HUES6 (cell line): ENCODE results near the gene ST8SIA6.

Source experiments
- H3K27ac ChIP-seq: 2 replicates; pipeline ENCODE4 v1.7.0; 2013; ENCODE audit warnings: low read depth, mild to moderate bottlenecking, low read length, inconsistent platforms
- H3K27me3 ChIP-seq: 2 replicates; pipeline ENCODE4 v1.6.1; 2013; ENCODE audit warnings: low read length; ENCODE audit not compliant: control insufficient read depth, insufficient read depth
- H3K36me3 ChIP-seq: 2 replicates; pipeline ENCODE4 v1.6.1; 2013; ENCODE audit warnings: low read length; ENCODE audit not compliant: control insufficient read depth, insufficient read depth
- H3K4me1 ChIP-seq: 2 replicates; pipeline ENCODE4 v1.6.1; 2013; ENCODE audit warnings: low read length; ENCODE audit not compliant: control insufficient read depth, insufficient read depth
- H3K4me3 ChIP-seq: 2 replicates; pipeline ENCODE4 v1.5.1; 2013; ENCODE audit warnings: low read depth, low read length
- H3K9ac ChIP-seq: one replicate; pipeline ENCODE4 v1.6.1; 2013; ENCODE audit warnings: mild to moderate bottlenecking, low read length
- H3K9me3 ChIP-seq: 2 replicates; pipeline ENCODE4 v1.6.1; 2013; ENCODE audit warnings: low read depth, low read length; ENCODE audit not compliant: control insufficient read depth, insufficient read depth

ST8SIA6 gene

GRCh38 chr10:17289763-17290162, 164.6 kb downstream of the ST8SIA6 start:
- no peaks in the 10 kb centered on the region for H3K9me3 ChIP-seq
- no peak overlapping the region for H3K4me3 ChIP-seq
- H3K4me1 ChIP-seq: peaks cover 7% of the 10 kb centered on the region; the same call in 1 of the 2 replicates
- H3K36me3 ChIP-seq: no peaks in the 10 kb centered on the region
- H3K27ac ChIP-seq: no peak overlapping the region
- H3K27me3 ChIP-seq: no peaks in the 10 kb centered on the region
- no peak overlapping the region for H3K9ac ChIP-seq

DNA sequence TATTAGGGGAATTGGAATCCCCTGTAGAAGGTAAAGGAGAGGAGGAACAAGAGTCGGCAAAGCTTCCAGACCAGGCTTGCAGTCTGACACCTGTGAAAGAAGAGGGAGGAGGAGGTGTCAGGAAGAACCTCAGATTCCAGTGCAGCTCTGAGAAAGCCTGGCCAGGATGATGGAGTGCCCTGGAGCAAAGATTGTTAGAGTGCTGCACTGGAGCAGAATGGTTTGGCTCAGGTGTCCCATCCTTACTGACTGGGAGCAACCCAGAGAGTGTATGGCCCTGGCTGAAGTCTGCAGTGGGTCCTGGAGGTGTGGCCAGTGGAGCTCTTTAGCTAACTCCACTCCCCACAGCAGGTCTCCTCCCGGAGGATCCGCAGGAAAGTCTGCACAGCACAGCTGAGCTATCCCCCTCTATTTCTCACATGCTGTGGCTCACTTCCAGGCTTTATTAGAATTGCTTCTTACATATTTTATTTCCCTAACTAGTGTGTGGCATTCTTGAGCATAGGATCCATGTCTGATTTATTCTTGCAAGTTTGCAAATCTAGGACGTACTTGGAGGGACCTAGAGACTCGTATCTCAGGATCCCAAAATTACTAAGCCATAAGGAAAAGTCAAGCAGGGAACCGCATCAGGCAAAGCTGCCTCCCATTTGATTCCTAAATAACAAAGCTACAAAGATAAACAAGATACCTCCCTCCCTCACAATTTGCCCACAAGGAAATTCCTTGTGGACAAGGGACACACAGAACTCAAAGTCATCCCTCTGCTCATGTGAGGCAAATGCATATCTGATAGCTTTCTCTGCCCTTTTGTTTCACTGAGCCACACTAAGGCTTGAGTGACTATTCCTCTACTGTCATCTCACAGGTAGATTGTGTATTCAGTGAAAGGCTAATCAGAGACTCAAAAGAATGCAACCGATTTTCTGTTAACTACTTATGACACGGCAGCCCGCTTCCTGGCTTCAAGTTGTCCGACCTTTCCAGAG, 167.5 kb downstream of the ST8SIA6 start:
- no peak overlapping the region for H3K9ac ChIP-seq
- H3K36me3 ChIP-seq: no peaks in the 10 kb centered on the region
- H3K4me1 ChIP-seq: peaks cover 7% of the 10 kb centered on the region; the same call in 1 of the 2 replicates
- H3K9me3 ChIP-seq: peaks cover 18% of the 10 kb centered on the region
- H3K27me3 ChIP-seq: no peaks in the 10 kb centered on the region
- no peak overlapping the region for H3K4me3 ChIP-seq
- H3K27ac ChIP-seq: no peak overlapping the region

DNA sequence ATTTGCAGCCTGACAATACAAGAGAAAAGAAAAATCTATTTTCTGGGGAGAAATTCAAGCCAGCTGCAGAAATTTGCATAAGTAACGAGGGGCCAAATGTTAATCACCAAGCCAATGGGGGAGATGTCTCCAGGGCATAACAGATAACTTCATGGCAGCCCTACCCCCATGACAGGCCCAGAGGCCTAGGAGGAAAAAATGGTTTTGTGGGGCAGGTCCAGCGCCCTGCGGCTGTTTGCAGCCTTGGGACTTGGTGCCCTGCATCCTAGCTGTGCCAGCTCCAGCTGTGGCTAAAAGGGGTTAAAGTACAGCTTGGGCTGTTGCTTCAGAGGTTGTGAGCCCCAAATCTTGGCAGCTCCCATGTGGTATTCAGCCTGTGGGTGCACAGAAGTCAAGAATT, 172.1 kb downstream of the ST8SIA6 start:
- peaks cover 7% of the 10 kb centered on the region; the same call in 1 of the 2 replicates for H3K4me1 ChIP-seq
- H3K27me3 ChIP-seq: no peaks in the 10 kb centered on the region
- H3K36me3 ChIP-seq: no peaks in the 10 kb centered on the region
- no peak overlapping the region for H3K27ac ChIP-seq
- H3K4me3 ChIP-seq: no peak overlapping the region
- peaks cover 36% of the 10 kb centered on the region for H3K9me3 ChIP-seq
- H3K9ac ChIP-seq: no peak overlapping the region

DNA sequence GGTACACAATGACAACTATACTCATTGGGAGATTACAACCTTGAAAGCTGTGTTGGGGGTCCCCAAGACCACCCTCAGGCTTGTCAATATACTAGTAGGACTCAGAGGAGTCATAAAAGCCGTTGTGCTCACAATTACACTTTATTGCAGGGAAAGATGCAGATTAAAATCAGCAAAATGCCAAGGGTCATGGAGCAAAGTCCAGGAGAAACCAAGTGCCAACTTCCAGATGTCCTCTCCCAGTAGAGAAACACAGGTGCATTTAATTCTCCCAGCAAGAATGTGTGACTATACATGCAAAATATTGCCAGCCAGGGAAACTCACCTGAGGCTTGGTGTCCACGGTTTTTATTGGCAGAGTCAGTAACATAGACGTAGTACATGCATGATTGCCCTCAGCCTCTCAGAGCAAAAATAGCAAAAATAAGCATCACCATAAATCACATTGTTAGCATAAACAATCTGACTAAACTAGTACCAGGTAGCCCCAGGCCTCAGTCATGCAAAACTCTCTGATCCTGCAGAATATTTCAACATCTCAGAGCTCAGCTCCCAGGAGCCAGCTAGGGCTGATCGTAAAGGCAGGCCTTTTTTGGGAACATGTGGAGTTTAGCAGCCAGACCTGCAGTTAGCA, 175.7 kb downstream of the ST8SIA6 start:
- peaks cover 55% of the 10 kb centered on the region for H3K9me3 ChIP-seq

GRCh38 chr10:17276756-17277424, 177.5 kb downstream of the ST8SIA6 start:
- no peak overlapping the region for H3K4me3 ChIP-seq
- no peak overlapping the region for H3K9ac ChIP-seq
- peaks cover 37% of the 10 kb centered on the region for H3K9me3 ChIP-seq
- H3K27ac ChIP-seq: no peak overlapping the region
- no peaks in the 10 kb centered on the region for H3K36me3 ChIP-seq
- no peaks in the 10 kb centered on the region for H3K27me3 ChIP-seq
- no peaks in the 10 kb centered on the region for H3K4me1 ChIP-seq

More for the DNA sequence above, 175.7 kb downstream of the ST8SIA6 start:
- Histone ChIP-seq H3K4me1 (no peaks in the 10 kb centered on the region), H3K27ac (no peak overlapping the region), H3K36me3 (no peaks in the 10 kb centered on the region), H3K27me3 (no peaks in the 10 kb centered on the region), H3K9ac (no peak overlapping the region), H3K4me3 (no peak overlapping the region)

DNA sequence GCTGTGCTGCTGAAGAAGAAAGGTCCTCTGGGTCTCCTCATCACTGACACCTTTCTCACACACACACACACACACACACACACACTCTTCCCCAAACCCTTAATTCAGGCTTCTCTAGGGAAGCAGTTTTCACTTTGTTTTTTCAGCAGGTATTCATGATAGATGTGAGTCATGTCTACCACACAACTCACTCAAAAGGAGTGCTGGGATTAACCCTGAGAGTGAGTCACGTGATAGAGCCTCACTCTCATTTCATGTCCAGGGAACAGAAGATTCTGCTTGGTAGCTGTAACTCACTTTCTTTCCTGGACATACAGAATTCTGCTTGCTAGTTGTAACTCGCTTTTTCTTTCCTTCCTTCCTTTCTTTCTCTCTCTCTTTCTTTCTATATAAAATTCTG, 181.0 kb downstream of the ST8SIA6 start:
- no peaks in the 10 kb centered on the region for H3K4me1 ChIP-seq
- no peaks in the 10 kb centered on the region for H3K36me3 ChIP-seq
- no peak overlapping the region for H3K4me3 ChIP-seq
- H3K9ac ChIP-seq: no peak overlapping the region
- H3K9me3 ChIP-seq: peaks cover 24% of the 10 kb centered on the region
- no peak overlapping the region for H3K27ac ChIP-seq
- no peaks in the 10 kb centered on the region for H3K27me3 ChIP-seq

DNA sequence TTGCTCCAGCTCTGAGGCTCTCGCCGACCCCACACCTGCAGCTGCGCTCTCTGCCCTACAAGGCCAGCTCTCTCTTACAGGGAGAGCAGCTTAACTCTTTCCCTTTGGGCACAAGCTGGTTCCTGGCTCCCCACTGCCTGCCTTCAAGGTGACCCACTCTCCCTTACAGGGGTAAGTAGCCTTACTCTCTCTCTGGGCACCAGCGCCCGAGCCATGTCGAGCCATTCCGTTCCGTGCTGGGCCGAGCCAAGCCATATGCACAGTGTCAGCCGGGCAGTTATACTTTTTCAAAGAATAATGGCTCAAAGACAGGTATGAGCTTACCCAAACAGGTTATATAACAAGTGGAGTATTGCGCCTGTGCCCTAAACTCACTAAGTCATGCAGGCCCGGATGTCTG, 181.7 kb downstream of the ST8SIA6 start:
- Histone ChIP-seq H3K27ac (no peak overlapping the region), H3K9me3 (peaks cover 24% of the 10 kb centered on the region), H3K4me1 (no peaks in the 10 kb centered on the region), H3K4me3 (no peak overlapping the region), H3K27me3 (no peaks in the 10 kb centered on the region), H3K36me3 (no peaks in the 10 kb centered on the region), H3K9ac (no peak overlapping the region)
